ENCODE measurements around the gene C2CD4B.

C2CD4B gene

DNA sequence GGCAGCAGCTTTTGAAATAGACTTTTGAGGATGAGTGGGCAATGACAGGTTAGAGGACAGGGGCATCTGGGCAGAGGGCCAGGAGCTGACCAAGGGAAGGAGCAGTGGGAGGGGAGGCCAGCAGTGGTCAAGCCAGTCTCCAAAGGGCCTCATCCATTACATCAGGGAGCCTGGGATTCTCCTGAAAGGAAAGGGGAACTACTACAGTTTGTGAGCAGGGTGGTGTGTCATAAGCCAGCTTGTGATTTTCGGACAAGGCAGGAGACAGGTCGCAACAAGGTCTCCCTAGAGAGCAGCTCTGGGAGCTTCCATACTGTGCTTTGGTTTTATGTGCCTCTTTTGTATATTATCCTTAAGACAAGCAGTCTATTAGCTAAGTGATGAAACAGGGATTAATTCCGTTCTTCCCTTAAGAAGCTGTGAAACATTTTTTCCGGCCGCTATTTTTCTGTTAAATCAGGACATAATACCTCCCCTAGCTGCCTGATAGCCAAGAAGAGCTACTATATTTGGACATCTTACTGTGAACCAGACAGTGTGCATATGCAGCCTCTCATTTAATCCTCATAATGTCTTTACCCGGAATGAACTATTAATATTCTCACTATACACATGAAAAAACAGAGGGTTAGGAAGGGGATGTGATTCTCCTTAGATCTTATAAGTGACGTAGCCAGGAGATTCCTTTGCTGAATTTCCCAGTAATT is 46.4 kb downstream of the C2CD4B start:
- DNase-seq, result no peak

- DNase-seq, result no peak
These were observed 49.2 kb downstream of the C2CD4B start for GRCh38 chr15:62115847-62116246.

Measured in stimulated activated CD4-positive, alpha-beta T cell treated with anti-CD3 and anti-CD28 coated beads, Interleukin-2, amount 100 ng/mL, for 48 hours (primary cell).